Measurements from ENCODE around the gene CHRD.
"Not testable (repeated sequence)": the region's sequence is repeated elsewhere in the genome, so short reads cannot be mapped to it uniquely, and the experiment has no call there.

CHRD gene

DNA sequence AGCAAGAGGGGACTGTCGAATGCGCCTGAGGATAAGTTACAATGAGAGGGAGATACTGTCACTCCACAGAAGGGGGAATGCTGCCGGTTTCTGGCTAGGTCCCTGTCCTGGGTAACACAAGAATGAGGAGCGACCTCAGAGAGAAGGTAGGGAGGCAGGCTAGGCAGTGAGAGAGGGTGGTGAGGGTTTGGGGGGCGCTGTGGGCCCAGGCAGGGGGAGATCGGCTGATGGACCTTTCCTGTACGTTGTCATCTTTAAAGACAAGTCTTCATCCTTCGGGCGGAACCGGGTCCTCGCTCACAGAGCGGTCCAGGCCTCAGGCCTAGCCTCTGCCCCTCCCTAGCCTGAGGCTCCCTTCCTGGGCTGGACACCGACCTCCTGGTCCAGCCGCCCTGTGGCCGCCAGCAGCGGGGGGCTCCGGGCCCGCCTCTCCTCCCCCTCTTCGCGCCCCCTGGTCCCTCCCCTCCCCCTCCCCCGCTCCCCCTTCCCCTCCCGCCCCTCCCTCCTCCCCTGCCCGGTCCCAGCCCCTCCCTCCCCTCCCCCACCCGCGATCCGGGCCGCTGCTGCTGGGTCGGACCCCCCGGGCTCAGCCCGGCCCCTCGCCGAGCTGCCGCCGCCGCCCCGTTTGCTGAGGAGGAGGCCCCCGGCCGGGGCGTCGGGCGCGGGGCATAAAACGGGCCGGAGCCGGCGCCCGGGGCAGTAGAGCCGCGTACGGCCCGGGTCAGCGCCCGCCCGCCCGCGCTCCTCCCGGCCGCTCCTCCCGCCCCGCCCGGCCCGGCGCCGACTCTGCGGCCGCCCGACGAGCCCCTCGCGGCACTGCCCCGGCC is at the start of gene CHRD:
CHRD (plus strand) TSS at position 697 of the 827 bp plus-strand sequence. CDS start 265 bp downstream, outside the sequence.
- no peak for DNase-seq (ENCODE audit: low read depth in 2 of 2)

DNA sequence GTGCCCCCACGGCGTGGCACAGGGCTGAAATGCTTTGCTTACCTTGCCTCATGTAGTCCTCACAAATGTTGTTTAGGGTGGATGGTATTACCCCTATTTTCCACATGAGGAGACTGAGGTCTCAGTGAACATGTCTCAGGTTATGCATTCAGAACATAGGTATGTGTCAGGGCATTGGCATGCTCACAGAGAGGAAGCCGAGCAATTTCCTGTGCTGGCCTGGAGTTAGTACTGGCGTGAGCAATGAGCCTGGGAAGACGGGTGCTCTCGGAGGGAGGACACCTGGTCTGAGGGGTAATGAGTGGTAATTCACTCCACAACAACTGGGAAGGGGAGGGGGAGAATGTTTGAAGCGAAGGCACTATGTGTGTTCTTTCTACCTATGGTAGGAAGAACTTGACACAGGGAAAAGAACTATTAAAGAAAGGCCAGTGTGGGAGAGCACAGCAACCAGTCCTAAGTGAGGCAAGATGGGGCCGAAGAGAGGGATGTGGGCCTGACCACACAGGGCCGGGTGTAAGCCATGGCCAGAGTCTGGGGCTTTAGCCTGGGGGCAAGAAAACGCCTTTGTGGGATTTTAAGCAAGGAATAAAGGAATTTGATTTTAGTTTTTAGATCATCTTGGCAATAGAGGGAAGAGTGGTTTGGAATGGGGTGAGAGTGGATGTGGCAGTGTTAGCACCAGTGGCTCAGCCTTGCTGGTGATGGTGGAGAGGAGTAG is 47.3 kb upstream of the CHRD start:
- no peak for DNase-seq (ENCODE audit: low read depth in 2 of 2)

DNA sequence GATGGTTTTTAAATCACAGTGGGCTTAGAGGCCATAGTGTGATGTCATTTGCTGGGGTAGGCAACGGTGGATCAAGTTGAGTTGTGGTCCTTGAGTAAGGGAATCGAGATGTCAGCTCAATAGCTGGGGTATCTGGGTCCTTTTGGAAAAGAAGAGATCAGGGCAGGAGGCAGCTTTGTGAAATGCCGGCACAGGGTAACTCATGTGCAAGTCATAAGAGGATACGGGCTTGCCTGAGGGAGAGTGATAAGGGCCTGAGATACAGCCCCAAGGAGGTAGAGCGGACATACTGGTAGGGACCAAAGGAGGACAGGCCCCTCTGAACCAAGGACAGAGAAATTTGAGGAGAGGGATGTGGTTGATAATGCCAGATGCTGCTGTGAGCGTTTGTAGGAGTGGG is 46.7 kb upstream of the CHRD start:
- no peak for DNase-seq (ENCODE audit: low read depth in 2 of 2)

DNA sequence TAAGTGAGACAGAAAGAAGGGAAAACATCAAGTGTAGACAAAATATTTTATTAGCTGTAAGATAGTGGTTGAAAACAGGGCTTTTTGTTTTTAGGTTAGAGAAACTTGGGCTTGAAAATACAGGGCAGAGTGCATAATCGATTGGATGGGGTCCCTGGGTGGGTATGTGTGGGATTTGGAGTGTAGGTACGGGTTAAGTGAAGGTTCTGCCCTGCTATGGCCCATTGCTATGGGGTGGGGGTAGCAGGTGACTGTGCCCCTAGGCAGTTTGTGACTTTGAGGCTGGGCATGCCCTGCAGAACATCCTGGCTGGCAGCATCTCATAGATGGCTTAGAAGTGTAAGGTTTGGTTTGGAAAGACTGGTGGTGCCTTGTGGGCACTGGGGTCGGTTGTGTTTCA is 46.2 kb upstream of the CHRD start:
- DNase-seq (ENCODE audit: low read depth in 2 of 2) = no peak

DNA sequence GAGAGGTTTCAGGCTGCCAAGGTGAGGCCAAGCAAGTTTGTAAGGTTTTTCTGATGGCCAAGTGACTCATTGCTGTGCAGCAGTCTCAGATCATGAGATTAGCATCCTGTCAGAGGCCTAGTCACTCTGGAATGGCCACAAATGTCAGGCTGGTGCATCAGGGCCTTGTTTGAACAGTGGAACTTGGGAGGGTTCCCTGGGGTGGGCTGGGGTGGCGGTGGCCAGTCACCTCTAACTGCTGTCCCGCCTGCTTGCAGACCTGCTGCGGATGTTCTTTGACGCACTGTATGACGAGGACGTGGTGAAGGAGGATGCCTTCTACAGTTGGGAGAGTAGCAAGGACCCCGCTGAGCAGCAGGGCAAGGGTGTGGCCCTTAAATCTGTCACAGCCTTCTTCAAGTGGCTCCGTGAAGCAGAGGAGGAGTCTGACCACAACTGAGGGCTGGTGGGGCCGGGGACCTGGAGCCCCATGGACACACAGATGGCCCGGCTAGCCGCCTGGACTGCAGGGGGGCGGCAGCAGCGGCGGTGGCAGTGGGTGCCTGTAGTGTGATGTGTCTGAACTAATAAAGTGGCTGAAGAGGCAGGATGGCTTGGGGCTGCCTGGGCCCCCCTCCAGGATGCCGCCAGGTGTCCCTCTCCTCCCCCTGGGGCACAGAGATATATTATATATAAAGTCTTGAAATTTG is 45.2 kb upstream of the CHRD start:
- DNase-seq (ENCODE audit: low read depth in 2 of 2) = peak in 1 of 2 donors; percentile 37

DNA sequence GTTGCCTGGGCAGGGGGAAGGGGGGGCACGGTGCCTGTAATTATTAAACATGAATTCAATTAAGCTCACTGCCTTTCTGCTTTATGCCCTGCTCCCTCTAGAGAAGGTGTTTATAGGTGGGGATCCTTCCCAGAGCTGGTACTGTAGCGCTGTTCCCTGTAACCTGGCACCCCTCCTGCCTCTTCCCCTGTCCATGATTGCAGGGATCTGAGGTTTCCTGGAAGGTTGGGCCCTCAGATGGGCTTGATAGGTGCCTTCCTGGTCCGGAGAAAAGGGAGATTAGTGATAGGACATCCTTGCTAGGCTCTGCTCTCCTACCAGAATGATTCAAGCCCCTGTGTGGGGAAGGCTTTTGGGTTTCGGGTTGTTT is 44.6 kb upstream of the CHRD start:
- no peak for DNase-seq (ENCODE audit: low read depth in 2 of 2)

DNA sequence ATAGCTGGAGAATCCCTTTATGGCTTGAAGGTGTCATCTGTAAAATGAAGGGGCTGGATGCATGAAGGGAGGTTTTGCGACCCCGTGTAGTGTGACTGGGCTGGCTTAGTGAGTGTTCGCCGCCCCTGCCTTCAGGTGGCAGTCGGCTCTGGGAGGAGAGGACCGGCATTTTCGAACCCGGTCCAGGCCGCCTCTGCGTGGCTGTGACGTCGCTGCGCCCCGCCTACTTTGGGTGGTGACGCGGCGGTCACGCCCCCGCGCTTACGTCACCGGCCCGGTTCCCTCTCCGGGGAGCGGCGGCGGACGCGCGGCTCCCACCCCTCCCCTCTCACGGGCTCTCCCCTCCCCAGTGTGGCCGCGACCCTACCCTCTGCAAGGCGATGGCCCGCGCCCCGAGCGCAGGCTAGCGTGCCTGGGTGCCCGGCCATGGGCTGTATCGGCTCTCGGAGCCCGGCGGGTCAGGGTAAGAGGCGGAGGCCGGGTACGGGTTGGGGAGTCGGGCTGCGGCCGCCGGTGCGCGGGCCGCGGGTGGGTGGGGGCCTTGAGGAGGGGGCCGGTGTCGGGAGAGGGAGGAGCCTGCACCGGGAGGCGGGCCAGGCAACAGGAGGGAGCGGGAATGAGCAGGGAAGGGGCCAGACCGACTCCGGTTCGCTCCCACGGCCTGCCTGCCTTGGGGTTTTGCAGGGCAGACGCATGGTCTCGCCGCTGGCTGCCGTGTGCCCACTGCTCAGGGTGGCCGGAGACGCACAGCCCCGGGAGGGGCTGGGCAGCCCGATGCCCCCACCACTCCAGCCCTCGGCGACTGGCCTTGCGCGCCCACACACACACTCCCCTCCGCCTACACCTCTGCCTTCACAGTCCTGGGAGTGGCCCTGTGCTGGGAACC is 44.0 kb upstream of the CHRD start:
- DNase-seq (ENCODE audit: low read depth in 2 of 2) = peak; percentile 70 to 75

DNA sequence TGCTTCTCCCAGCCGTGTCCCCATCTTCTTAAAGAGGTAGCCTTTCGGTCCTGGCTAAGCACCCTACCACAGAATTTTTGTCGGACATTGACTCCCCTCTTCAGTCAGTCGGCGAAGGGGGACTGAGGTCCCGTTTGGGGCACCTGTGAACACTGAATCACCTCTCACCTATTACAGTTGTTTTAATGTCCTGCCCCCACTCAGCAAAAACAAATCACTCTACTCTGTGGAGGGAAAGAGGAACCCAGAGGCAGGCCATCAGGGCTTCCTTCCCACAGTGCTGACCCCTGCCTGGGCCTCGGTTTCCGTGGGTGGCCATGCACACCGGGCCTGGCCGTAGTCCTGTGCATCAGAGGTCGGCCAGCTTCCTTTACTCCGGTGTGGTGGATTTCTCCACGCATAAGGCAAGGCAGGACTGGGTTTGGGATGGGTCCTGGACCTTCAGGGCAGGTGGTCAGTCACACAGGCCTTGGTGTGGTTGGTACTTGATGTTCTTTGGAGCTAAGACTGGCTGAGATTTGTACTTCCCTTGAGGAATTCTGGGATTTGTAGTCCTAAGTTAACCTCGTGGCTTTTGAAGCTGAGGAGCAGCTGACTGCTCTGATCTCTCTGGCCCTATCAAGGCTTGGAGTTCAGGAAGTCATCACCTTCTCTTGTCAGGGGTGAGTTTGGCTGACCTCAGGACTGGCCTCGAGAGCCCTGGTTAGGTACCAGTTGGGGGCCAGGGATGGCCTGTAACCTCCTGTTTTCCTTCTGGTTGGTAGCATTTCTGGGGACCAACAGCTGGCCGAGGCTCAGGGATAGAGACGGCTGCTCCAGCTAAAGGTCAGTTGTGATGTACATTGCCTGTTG is 43.1 kb upstream of the CHRD start:
- DNase-seq (ENCODE audit: low read depth in 2 of 2) = no peak

DNA sequence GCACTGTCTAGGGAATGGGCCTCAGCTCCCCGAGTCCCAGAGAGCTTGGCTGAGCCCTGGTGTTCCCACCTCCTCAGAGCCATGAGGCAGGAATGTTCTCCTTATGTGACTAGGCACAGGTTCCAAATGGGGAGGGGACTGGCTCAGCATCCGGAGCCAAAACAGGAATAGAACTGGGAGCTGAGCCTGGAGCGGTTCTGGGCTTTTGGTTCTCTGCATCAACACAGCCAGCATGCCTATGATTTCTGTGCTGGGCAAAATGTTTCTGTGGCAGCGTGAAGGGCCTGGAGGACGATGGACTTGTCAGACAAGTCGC is 42.5 kb upstream of the CHRD start, which contains the start of gene FAM131A:
FAM131A (plus strand) TSS at position 202 of the 316 bp plus-strand sequence; CDS start at position 233, 31 bp downstream.
- DNase-seq (ENCODE audit: low read depth in 2 of 2) = no peak

DNA sequence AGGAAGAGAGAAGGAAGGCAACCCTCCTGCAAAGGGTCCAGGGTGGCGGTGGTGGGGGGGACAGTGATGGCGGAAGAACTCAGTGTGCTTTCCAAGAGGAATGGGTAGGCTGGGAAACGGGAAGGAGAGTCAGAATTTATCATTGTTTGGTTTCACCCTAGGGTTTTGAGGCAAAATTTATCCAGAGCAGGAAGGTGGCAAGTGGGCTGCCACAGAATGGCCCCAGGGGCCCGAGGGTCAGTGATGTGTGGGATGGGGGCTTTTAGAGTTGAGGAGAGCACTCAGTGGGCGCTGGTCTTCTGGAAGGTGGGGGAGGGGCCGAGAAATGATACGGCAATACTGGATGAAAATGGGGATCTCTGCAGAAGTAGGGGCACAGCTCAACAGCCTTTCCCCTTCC is 41.9 kb upstream of the CHRD start:
- no peak for DNase-seq (ENCODE audit: low read depth in 2 of 2)

DNA sequence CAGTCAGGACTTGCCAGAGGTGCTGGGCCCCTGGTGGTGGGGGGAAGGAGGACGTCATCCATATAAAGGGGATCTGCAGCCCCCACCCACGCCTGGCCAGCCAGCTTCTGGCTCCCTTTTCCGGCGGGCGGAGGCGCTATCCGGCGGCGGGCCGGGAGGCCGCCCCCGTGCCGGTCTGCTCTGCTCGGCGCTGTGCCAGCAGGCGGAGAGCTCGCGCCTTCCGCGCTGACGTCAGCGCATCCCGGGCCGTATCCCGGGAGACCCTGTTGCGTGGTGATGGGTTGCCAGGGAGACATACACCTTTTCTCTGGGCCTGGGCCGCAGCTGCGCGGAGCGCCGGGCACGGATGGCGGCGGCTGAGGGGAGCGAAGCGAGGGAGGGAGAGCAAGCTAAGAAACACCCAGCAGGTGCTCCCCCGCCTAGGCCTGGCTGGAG is 41.3 kb upstream of the CHRD start:
- no peak for DNase-seq (ENCODE audit: low read depth in 2 of 2)

DNA sequence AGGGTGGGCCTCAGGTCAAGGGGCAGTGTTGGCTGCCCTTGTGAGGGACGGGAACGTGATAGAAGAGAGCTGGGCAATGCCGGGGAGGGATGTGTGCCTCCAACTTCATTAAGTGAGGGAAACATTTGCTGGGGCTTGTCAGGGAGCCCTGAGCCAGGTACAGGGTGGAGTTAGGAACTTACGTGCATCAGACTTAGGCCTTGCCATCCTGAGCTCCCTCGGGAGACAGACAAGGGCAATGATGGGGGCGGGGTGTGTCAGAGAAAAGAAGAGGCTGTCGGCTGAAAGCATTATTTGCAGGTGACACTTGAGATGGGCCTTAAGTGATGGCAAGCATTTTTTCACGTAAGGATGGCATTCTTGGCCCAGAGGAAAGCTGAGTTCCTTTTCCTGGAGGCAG is 40.9 kb upstream of the CHRD start:
- no peak for DNase-seq (ENCODE audit: low read depth in 2 of 2)

DNA sequence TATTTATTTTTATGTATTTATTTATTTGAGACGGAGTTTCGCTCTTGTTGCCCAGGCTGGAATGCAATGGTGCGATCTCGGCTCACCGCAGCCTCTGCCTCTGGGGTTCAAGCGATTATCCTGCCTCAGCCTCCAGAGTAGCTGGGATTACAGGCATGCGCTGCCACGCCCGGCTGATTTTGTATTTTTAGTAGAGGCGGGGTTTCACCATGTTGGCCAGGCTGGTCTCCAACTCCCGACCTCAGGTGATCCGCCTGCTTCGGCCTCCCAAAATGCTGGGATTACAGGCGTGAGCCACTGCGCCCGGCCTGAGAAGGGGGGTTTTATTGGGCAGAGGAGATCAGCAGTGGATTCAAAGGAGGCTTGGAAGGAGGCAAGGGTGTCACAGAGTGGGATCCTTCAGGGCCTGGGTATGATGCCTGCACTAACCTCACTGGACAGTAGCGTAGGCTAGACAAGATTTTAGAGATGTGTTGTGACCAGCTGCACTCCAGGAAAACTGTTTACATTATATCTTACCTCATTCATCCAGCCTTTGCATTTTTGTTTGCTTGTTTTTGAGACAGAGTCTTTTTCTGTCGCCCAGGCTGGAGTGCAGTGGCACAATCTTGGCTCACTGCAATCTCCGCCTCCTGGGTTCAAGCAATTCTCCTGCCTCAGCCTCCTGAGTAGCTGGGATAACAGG is 40.3 kb upstream of the CHRD start:
- DNase-seq (ENCODE audit: low read depth in 2 of 2) = not testable (repeated sequence)

DNA sequence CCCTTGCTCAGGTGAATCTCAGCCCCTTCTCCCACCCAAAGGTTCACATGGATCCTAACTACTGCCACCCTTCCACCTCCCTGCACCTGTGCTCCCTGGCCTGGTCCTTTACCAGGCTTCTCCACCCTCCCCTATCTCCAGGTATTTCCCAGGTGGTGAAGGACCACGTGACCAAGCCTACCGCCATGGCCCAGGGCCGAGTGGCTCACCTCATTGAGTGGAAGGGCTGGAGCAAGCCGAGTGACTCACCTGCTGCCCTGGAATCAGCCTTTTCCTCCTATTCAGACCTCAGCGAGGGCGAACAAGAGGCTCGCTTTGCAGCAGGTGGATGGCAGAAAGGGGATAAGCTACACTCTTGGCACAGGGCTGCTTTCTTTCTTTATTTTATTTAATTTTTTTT is 37.9 kb upstream of the CHRD start:
- DNase-seq (ENCODE audit: low read depth in 2 of 2) = no peak

DNA sequence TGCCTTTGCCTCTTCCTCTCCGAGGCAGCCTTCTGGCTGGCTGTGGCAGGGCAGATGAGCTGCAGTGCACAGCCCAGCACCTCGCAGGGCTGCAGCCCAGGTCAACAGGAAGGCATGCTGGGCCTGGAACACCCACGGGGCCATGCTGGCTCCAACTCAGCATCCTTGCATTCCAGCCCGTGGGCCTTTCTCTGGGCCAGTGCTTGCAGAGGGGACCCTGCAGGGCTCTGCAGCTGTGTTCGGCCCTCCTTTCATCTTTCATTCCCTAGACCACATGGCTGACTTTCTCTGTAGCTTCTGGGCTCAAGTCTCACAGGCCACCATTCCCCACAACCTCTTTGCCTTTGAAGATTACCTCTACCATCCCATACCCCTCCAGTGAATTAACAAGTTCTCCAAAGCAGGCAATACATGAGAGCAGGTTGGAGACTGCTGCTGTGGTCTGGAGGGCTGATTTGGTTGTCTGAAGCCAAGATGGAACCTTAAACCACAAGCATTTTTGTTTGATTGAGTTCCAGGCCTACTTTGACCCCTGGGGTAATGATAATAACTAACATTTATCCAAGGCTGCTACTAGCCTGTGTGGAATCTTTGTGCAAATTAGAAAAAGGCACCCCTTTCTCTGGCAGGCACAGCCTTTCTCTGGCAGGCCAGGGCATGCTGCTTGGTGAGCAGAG is 36.5 kb upstream of the CHRD start:
- no peak for DNase-seq (ENCODE audit: low read depth in 2 of 2)

DNA sequence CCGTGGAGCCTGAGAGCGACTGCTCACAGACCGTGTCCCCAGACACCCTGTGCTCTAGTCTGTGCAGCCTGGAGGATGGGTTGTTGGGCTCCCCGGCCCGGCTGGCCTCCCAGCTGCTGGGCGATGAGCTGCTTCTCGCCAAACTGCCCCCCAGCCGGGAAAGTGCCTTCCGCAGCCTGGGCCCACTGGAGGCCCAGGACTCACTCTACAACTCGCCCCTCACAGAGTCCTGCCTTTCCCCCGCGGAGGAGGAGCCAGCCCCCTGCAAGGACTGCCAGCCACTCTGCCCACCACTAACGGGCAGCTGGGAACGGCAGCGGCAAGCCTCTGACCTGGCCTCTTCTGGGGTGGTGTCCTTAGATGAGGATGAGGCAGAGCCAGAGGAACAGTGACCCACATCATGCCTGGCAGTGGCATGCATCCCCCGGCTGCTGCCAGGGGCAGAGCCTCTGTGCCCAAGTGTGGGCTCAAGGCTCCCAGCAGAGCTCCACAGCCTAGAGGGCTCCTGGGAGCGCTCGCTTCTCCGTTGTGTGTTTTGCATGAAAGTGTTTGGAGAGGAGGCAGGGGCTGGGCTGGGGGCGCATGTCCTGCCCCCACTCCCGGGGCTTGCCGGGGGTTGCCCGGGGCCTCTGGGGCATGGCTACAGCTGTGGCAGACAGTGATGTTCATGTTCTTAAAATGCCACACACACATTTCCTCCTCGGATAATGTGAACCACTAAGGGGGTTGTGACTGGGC is 35.1 kb upstream of the CHRD start:
- no peak for DNase-seq (ENCODE audit: low read depth in 2 of 2)

DNA sequence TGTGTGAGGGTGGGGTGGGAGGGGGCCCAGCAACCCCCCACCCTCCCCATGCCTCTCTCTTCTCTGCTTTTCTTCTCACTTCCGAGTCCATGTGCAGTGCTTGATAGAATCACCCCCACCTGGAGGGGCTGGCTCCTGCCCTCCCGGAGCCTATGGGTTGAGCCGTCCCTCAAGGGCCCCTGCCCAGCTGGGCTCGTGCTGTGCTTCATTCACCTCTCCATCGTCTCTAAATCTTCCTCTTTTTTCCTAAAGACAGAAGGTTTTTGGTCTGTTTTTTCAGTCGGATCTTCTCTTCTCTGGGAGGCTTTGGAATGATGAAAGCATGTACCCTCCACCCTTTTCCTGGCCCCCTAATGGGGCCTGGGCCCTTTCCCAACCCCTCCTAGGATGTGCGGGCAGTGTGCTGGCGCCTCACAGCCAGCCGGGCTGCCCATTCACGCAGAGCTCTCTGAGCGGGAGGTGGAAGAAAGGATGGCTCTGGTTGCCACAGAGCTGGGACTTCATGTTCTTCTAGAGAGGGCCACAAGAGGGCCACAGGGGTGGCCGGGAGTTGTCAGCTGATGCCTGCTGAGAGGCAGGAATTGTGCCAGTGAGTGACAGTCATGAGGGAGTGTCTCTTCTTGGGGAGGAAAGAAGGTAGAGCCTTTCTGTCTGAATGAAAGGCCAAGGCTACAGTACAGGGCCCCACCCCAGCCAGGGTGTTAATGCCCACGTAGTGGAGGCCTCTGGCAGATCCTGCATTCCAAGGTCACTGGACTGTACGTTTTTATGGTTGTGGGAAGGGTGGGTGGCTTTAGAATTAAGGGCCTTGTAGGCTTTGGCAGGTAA is 34.3 kb upstream of the CHRD start:
- no peak for DNase-seq (ENCODE audit: low read depth in 2 of 2)
